Measurements from ENCODE around the gene IL12RB1. TPM values are rescaled to one million over a fixed set of nuclear protein-coding genes. Genes with fewer than 3 reads are reported as not detected.
A peak's percentile ranks its signal among the peaks of the same experiment; 100 is the strongest.

The IL12RB1 gene
- total RNA-seq, 1 donor from 2014 or later = not detected

DNA sequence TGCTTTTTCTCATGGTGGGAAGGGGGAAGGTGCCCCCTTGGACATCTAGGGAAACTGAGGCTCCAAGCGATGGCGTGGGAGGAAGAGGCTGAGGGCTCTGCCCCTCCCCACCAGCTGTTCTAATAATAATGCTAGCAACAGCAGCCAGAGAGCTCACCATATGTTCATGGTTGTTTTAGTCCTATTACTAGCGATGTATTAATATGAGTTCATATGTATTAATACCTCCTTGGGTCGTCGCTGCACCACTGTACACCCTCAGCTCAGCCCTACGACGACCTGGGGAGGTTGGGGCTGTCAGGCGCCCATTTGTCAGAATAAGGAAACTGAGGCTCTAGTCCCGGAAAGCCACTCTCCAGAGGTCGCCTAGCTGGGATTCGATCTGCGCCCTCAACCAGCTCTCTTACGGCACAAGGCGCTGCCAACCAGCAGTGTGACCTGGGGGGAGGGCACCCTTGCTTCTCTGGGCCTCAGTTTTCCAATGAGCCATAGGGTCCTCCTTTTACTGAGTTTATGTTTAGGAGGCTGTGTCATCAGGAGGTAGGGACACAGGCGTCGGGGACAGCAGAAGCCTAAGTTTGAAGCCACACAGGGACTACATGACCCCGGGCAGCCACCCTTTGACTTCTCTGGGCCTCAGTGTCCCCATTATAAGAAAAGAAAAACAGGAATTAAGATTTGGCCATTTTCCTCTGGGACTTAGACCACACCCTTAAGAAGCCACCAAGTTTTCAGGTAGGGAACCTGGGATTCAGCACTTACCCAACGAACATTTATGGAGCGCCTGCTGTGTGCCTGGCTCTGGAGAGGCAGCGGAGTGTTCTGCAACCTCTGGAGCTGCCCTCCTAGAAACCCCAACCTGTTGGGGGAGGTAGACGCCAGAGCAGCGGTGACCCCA lies 11.5 kb upstream of the IL12RB1 start:
- TF ChIP-seq, protein P1, sequence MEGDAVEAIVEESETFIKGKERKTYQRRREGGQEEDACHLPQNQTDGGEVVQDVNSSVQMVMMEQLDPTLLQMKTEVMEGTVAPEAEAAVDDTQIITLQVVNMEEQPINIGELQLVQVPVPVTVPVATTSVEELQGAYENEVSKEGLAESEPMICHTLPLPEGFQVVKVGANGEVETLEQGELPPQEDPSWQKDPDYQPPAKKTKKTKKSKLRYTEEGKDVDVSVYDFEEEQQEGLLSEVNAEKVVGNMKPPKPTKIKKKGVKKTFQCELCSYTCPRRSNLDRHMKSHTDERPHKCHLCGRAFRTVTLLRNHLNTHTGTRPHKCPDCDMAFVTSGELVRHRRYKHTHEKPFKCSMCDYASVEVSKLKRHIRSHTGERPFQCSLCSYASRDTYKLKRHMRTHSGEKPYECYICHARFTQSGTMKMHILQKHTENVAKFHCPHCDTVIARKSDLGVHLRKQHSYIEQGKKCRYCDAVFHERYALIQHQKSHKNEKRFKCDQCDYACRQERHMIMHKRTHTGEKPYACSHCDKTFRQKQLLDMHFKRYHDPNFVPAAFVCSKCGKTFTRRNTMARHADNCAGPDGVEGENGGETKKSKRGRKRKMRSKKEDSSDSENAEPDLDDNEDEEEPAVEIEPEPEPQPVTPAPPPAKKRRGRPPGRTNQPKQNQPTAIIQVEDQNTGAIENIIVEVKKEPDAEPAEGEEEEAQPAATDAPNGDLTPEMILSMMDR (IDR thresholded peaks at IDR 0.05; ENCODE audit: partially characterized antibody, unreplicated experiment) = no peak
- H3K4me1 Mint-ChIP-seq (ENCODE audit: low read depth, unreplicated experiment) = peaks cover 2% of the 10 kb centered on the region
- peaks cover 4% of the 10 kb centered on the region for H3K9me3 Mint-ChIP-seq (ENCODE audit: unreplicated experiment)
- H3K4me3 Mint-ChIP-seq (ENCODE audit: unreplicated experiment) = peak overlapping the region; percentile 70
- DNase-seq = no peak
- no peak overlapping the region for H3K27ac Mint-ChIP-seq (ENCODE audit: unreplicated experiment)
- no peaks in the 10 kb centered on the region for H3K36me3 Mint-ChIP-seq (ENCODE audit: unreplicated experiment)
- peaks cover 4% of the 10 kb centered on the region for H3K27me3 Mint-ChIP-seq (ENCODE audit: unreplicated experiment)

DNA sequence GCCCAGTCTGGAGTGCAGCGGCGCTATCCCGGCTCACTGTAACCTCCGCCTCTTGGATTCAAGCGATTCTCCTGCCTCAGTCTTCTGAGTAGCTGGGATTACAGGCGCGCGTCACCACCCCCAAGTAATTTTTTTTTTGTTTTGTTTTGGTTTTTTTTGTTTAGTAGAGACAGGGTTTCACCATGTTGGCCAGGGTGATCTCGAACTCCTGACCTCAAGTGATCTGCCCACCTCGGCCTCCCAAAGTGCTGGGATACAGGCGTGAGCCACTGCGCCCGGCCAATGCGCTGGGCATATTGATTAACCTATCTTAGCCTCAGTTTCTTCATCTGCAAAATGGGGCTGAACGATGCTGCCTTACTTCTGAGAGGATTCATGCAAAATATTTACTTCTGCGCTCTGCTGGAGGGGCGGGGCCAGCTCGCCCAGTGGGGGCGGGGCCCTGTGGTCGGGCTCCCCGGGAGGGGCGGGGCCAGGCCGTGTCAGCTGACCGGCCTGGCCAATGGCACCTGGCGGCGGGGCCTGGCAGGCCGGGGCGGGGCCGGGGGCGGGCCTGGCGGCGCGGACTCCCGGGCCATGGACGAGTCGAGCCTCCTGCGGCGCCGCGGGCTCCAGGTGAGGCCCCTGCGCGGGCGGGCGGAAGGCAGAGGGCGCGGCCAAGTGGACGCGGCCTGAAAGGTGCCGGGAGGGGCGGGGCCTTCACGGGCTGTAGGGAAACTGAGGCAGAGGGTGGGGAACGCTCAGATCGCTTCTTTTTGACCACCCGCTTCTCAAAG lies 10.7 kb upstream of the IL12RB1 start, which contains the start of gene MAST3:
TSS of gene MAST3 (plus strand) at position 562 of the 776 bp plus-strand sequence. CDS start at position 577, 15 bp downstream.
- Mint-ChIP-seq H3K4me3 (ENCODE audit: unreplicated experiment) (peak within 1 kb of the TSS; percentile 70), H3K27me3 (ENCODE audit: unreplicated experiment) (peaks cover 4% of the 10 kb centered on the region), H3K9me3 (ENCODE audit: unreplicated experiment) (peaks cover 4% of the 10 kb centered on the region), H3K4me1 (ENCODE audit: low read depth, unreplicated experiment) (peaks cover 2% of the 10 kb centered on the region), H3K36me3 (ENCODE audit: unreplicated experiment) (no peaks in the 10 kb centered on the region), H3K27ac (ENCODE audit: unreplicated experiment) (no peak within 1 kb of the TSS)
- DNase-seq = peak; percentile 89
- TF ChIP-seq, protein P1 (IDR thresholded peaks at IDR 0.05; ENCODE audit: partially characterized antibody, unreplicated experiment) = no peak

DNA sequence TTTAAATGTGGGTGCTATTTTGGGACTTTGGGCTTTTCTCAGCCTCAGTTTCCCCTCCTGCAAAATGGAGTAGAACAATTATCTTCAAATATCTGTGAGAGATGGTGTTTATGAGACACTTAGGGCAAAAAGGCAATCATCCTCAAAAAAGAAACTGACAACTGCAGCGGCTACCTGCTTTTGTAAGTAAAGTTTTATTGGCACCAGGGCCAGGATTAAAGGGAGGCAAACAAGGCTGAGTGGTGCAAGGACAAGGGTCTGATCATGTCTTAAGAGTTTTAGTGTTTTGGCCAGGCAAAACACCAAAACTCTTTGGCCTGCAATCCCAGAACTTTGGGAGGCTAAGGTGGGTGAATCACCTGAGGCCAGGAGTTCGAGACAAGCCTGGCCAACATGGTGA lies 9.5 kb upstream of the IL12RB1 start:
- DNase-seq = no peak
- H3K4me3 Mint-ChIP-seq (ENCODE audit: unreplicated experiment) = no peak overlapping the region
- peaks cover 4% of the 10 kb centered on the region for H3K9me3 Mint-ChIP-seq (ENCODE audit: unreplicated experiment)
- H3K27me3 Mint-ChIP-seq (ENCODE audit: unreplicated experiment) = peaks cover 4% of the 10 kb centered on the region
- H3K36me3 Mint-ChIP-seq (ENCODE audit: unreplicated experiment) = no peaks in the 10 kb centered on the region
- TF ChIP-seq, protein P1 (IDR thresholded peaks at IDR 0.05; ENCODE audit: partially characterized antibody, unreplicated experiment) = no peak
- no peak overlapping the region for H3K27ac Mint-ChIP-seq (ENCODE audit: unreplicated experiment)
- H3K4me1 Mint-ChIP-seq (ENCODE audit: low read depth, unreplicated experiment) = peaks cover 2% of the 10 kb centered on the region

DNA sequence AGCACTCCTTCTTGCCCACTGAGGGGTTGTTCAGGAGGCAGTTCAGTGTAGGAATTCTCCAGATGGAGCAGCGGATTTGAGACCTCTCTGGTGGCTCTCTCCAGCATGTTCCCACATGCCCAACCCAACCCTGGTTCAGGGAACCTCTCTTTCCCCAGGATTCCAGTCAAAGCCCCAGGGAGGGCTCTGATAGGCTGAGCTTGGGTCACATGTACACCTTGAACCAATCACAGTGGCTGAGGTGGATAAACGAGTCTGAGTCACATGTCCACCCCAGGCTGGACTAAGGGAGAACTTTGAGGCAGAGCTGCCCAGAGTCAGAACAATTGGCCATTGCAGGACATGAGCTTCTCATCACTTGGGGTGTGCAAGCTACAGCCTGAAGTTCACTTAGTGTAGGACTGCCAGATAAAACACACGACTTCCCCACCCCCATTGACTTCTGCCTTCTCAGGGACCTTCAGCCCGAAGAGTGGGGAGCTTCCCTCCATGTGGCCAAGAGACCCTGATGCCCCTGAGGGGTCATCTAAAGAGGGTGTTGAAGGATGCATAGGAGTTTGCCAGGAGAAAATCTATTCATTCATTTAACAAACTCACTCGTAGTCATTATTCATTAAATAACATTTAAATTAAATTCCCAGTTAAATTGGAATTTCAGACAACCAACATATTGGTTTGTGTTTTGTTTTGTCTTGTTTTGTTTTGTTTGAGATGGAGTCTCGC lies 6.9 kb upstream of the IL12RB1 start:
- peaks cover 2% of the 10 kb centered on the region for H3K9me3 Mint-ChIP-seq (ENCODE audit: unreplicated experiment)
- H3K27me3 Mint-ChIP-seq (ENCODE audit: unreplicated experiment) = peaks cover under 1% of the 10 kb centered on the region
- DNase-seq = no peak
- H3K27ac Mint-ChIP-seq (ENCODE audit: unreplicated experiment) = no peak overlapping the region
- no peak overlapping the region for H3K4me3 Mint-ChIP-seq (ENCODE audit: unreplicated experiment)
- no peaks in the 10 kb centered on the region for H3K36me3 Mint-ChIP-seq (ENCODE audit: unreplicated experiment)
- TF ChIP-seq, protein P1 (IDR thresholded peaks at IDR 0.05; ENCODE audit: partially characterized antibody, unreplicated experiment) = no peak
- H3K4me1 Mint-ChIP-seq (ENCODE audit: low read depth, unreplicated experiment) = no peaks in the 10 kb centered on the region

Measured in glutamatergic neuron (in vitro differentiated cells).